Measurements from ENCODE around the gene AOPEP.

The AOPEP gene

DNA sequence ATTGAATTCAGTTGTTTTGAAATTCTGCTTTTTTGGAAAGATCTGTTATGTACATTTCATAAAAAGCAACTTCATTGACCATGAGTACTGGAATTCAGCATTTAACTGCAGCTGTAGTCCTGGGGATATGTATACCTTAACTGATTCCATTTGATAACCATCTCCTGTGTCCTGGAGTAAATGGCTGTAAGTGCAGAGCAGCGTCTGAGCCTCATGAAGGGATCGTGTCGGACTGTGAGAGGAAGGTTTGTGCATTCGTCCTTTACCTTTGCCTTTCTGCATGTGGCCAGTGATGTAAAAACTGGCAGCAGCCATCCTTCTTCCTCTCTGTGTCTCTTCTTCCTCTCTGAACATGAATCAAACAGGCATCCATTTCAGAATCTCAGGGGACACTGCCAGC, 303.8 kb downstream of the AOPEP start:
- peaks cover 0 to 17% (median 14%) of the 10 kb centered on the region in 5 donors for H3K4me1 ChIP-seq (ENCODE audit: control insufficient read depth in 5 of 5, insufficient read depth in 5 of 5, low read length in 5 of 5)
- H3K36me3 ChIP-seq (ENCODE audit: control insufficient read depth in 5 of 5, insufficient read depth in 5 of 5, low read length in 5 of 5) = peaks cover 0 to 12% (median 6%) of the 10 kb centered on the region in 5 donors
- no peak overlapping the region for H3K27ac ChIP-seq (ENCODE audit: low read depth, low read length)
- no peak overlapping the region for H3K4me3 ChIP-seq (ENCODE audit: low read depth in 1 of 5, low read length in 5 of 5)
- no peaks in the 10 kb centered on the region for H3K9me3 ChIP-seq (ENCODE audit: control insufficient read depth in 5 of 5, low read length in 5 of 5)
- H3K9ac ChIP-seq (ENCODE audit: low read length in 5 of 5) = no peak overlapping the region
- no peaks in the 10 kb centered on the region for H3K27me3 ChIP-seq (ENCODE audit: control insufficient read depth in 5 of 5, insufficient read depth in 4 of 5, low read length in 5 of 5)

- Histone ChIP-seq H3K4me1 (ENCODE audit: control insufficient read depth in 5 of 5, insufficient read depth in 5 of 5, low read length in 5 of 5) (peaks cover 0 to 12% (median 6%) of the 10 kb centered on the region in 5 donors), H3K4me3 (ENCODE audit: low read depth in 1 of 5, low read length in 5 of 5) (no peak overlapping the region), H3K27ac (ENCODE audit: low read depth, low read length) (no peak overlapping the region), H3K36me3 (ENCODE audit: control insufficient read depth in 5 of 5, insufficient read depth in 5 of 5, low read length in 5 of 5) (peaks cover 0 to 12% (median 6%) of the 10 kb centered on the region in 5 donors), H3K9me3 (ENCODE audit: control insufficient read depth in 5 of 5, low read length in 5 of 5) (no peaks in the 10 kb centered on the region), H3K9ac (ENCODE audit: low read length in 5 of 5) (no peak overlapping the region), H3K27me3 (ENCODE audit: control insufficient read depth in 5 of 5, insufficient read depth in 4 of 5, low read length in 5 of 5) (no peaks in the 10 kb centered on the region)
These were observed 304.6 kb downstream of the AOPEP start for GRCh38 chr9:95030920-95031642.

DNA sequence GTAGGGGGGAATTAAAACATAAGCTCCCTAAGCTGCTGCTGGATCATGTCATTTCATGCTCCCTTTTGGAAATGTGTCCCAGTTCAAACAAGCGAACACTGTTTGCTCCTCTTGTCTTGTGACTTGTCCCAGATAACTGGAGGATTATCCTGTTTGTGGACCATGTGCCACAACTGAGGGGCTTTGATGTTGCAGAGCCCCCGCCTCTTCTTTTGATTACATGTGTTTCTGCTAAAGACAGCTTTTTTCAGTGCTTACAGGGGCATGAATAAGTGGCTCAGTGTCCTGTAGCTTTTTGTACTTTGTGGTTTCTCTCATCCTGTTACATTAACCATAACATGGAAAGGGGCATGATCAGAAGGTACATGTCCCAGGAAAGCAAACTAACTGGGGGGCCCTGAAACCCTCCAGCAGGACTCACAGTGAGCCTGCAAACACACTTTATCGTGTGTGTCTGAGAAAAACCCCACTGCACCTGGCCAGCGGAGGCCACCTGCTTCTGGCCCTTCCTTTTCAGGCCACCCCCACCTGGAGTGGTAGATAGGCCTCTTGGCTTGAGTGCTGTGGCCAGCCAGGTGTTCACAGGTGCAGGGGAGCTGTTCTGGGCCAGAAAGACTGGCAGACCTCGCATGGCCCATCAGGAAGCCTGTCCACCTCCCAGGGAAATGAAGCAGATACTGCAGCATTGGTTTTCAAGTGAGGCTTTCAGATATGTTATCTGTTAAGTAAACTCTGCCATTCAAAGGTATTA, 305.4 kb downstream of the AOPEP start:
- no peak overlapping the region for H3K4me3 ChIP-seq (ENCODE audit: low read depth in 1 of 5, low read length in 5 of 5)
- no peaks in the 10 kb centered on the region for H3K27me3 ChIP-seq (ENCODE audit: control insufficient read depth in 5 of 5, insufficient read depth in 4 of 5, low read length in 5 of 5)
- H3K4me1 ChIP-seq (ENCODE audit: control insufficient read depth in 5 of 5, insufficient read depth in 5 of 5, low read length in 5 of 5) = peaks cover 0 to 12% (median 4%) of the 10 kb centered on the region in 5 donors
- H3K9ac ChIP-seq (ENCODE audit: low read length in 5 of 5) = no peak overlapping the region
- peaks cover 0 to 12% (median 6%) of the 10 kb centered on the region in 5 donors for H3K36me3 ChIP-seq (ENCODE audit: control insufficient read depth in 5 of 5, insufficient read depth in 5 of 5, low read length in 5 of 5)
- H3K27ac ChIP-seq (ENCODE audit: low read depth, low read length) = no peak overlapping the region
- no peaks in the 10 kb centered on the region for H3K9me3 ChIP-seq (ENCODE audit: control insufficient read depth in 5 of 5, low read length in 5 of 5)

DNA sequence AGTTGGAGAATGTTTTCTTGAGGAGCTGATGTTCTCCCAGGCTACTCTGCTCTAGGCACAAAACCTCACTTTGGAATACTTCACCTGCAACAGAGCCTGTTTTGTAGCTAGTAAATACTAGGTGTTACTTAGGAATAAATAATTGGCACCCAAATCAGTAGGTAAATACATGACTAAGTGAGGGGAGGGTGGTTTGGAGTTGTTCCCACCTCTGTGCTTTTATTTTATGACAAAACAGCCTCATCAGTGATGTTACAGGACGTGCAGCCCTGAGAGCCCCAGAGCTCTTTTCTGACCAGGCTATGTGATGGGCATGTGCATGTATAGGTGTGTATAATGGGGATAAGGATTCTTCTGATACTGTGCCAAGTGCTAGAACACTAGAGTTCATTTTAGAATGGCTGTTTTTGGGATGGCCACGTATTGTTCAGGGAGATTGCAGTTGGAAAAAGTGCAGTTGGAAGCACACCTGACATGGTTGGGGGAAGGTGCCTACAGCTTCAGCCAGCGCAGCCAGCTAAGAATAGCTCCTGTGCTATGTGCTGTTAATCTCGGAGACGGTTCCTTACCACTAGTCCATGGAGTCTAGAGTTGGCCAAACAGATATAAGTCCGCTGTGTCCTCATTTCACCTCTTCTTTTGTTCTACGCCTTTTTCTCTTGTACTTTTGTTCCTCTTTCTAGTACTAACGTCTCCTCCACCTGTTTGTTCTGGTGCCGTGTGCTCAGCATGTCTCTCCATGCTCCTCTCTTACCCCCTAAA, 306.3 kb downstream of the AOPEP start:
- H3K27me3 ChIP-seq (ENCODE audit: control insufficient read depth in 5 of 5, insufficient read depth in 4 of 5, low read length in 5 of 5) = no peaks in the 10 kb centered on the region
- peaks cover 0 to 15% (median 6%) of the 10 kb centered on the region in 5 donors for H3K36me3 ChIP-seq (ENCODE audit: control insufficient read depth in 5 of 5, insufficient read depth in 5 of 5, low read length in 5 of 5)
- no peak overlapping the region for H3K9ac ChIP-seq (ENCODE audit: low read length in 5 of 5)
- H3K4me1 ChIP-seq (ENCODE audit: control insufficient read depth in 5 of 5, insufficient read depth in 5 of 5, low read length in 5 of 5) = peaks cover 0 to 12% (median 4%) of the 10 kb centered on the region in 5 donors
- no peak overlapping the region for H3K27ac ChIP-seq (ENCODE audit: low read depth, low read length)
- no peak overlapping the region for H3K4me3 ChIP-seq (ENCODE audit: low read depth in 1 of 5, low read length in 5 of 5)
- no peaks in the 10 kb centered on the region for H3K9me3 ChIP-seq (ENCODE audit: control insufficient read depth in 5 of 5, low read length in 5 of 5)

DNA sequence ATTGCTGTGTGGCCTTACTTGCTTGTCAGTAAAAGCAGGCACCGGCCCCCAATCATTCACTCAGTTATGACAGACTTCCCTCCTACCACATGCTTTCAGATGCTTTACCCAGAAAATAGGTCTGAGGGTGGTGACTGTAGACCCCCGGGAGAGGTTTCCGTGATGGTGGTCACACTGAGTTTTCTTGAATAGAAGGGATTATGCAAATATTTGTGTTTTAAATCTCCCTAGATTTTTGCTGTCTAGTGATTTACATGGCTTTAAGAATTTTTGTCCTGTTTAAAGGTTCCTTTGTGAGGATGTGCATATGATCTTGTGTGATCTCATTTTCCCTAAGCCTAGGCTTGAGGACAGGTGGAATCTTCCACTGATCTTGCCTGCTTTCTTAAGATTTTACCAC, 309.3 kb downstream of the AOPEP start:
- peaks cover 0 to 20% (median 3%) of the 10 kb centered on the region in 5 donors for H3K36me3 ChIP-seq (ENCODE audit: control insufficient read depth in 5 of 5, insufficient read depth in 5 of 5, low read length in 5 of 5)
- H3K4me1 ChIP-seq (ENCODE audit: control insufficient read depth in 5 of 5, insufficient read depth in 5 of 5, low read length in 5 of 5) = peaks cover 0 to 3% (median 0%) of the 10 kb centered on the region in 5 donors
- no peak overlapping the region for H3K4me3 ChIP-seq (ENCODE audit: low read depth in 1 of 5, low read length in 5 of 5)
- H3K27ac ChIP-seq (ENCODE audit: low read depth, low read length) = no peak overlapping the region
- H3K9ac ChIP-seq (ENCODE audit: low read length in 5 of 5) = no peak overlapping the region
- H3K9me3 ChIP-seq (ENCODE audit: control insufficient read depth in 5 of 5, low read length in 5 of 5) = no peaks in the 10 kb centered on the region
- H3K27me3 ChIP-seq (ENCODE audit: control insufficient read depth in 5 of 5, insufficient read depth in 4 of 5, low read length in 5 of 5) = no peaks in the 10 kb centered on the region

DNA sequence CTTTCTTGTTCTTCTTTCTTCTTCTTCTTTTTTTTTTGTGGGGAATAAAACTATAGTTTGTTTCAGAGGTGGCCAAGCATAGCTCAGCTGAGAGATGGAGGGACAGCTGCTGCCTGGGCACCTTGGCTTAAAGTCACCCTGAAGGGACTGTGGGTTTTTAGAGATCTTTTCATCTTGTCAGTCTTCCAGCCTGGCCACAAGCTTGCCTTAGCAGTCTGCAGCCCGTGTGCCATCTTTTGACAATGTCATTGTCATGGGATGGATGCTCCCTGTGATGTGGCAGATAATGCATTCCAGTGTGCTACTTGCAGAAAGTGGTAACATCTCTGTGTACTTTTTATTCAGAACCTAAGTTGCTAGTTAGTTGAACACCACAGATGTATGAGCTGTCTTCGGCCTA, 310.2 kb downstream of the AOPEP start:
- H3K27me3 ChIP-seq (ENCODE audit: control insufficient read depth in 5 of 5, insufficient read depth in 4 of 5, low read length in 5 of 5) = no peaks in the 10 kb centered on the region
- no peak overlapping the region for H3K27ac ChIP-seq (ENCODE audit: low read depth, low read length)
- H3K36me3 ChIP-seq (ENCODE audit: control insufficient read depth in 5 of 5, insufficient read depth in 5 of 5, low read length in 5 of 5) = peaks cover 0 to 20% (median 3%) of the 10 kb centered on the region in 5 donors
- H3K4me1 ChIP-seq (ENCODE audit: control insufficient read depth in 5 of 5, insufficient read depth in 5 of 5, low read length in 5 of 5) = peaks cover 0 to 3% (median 0%) of the 10 kb centered on the region in 5 donors
- no peak overlapping the region for H3K4me3 ChIP-seq (ENCODE audit: low read depth in 1 of 5, low read length in 5 of 5)
- no peak overlapping the region for H3K9ac ChIP-seq (ENCODE audit: low read length in 5 of 5)
- no peaks in the 10 kb centered on the region for H3K9me3 ChIP-seq (ENCODE audit: control insufficient read depth in 5 of 5, low read length in 5 of 5)

DNA sequence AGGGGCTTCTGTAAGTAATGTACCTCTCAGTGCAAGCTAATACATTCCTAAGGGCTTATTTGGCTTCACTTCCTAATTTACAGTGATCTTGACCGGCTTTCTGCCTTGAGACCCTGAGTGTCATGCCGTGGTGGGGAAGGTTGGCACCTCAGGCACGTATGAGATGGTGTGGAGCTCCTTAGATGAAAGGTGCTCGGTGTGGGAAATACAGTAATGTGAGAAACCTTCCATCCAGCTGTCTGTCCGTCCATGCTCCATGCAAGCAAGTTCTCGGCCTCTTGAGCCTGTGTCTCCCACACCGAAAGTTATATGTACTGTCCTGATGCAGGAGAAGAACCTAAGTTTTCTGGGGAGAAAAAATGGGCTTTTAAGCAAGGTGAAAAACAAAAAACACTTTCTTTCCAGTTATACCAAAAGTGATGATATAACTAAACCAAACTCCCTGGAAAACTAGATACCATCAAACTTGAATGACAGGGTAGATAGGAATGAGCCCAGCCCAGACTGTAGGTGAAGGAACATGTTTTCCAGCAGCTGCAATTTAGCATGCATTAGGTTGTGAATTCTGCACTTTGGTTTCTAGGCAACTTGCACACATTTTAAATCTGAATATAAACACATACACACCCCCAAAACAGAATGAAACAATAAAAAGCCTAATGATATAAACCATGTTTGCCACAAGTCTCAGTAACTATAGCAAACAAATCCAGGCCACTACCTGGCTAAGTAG, 311.5 kb downstream of the AOPEP start:
- no peak overlapping the region for H3K27ac ChIP-seq (ENCODE audit: low read depth, low read length)
- no peaks in the 10 kb centered on the region for H3K27me3 ChIP-seq (ENCODE audit: control insufficient read depth in 5 of 5, insufficient read depth in 4 of 5, low read length in 5 of 5)
- peaks cover 0 to 17% (median 3%) of the 10 kb centered on the region in 5 donors for H3K36me3 ChIP-seq (ENCODE audit: control insufficient read depth in 5 of 5, insufficient read depth in 5 of 5, low read length in 5 of 5)
- H3K4me3 ChIP-seq (ENCODE audit: low read depth in 1 of 5, low read length in 5 of 5) = no peak overlapping the region
- H3K9ac ChIP-seq (ENCODE audit: low read length in 5 of 5) = no peak overlapping the region
- no peaks in the 10 kb centered on the region for H3K9me3 ChIP-seq (ENCODE audit: control insufficient read depth in 5 of 5, low read length in 5 of 5)
- H3K4me1 ChIP-seq (ENCODE audit: control insufficient read depth in 5 of 5, insufficient read depth in 5 of 5, low read length in 5 of 5) = no peaks in the 10 kb centered on the region

DNA sequence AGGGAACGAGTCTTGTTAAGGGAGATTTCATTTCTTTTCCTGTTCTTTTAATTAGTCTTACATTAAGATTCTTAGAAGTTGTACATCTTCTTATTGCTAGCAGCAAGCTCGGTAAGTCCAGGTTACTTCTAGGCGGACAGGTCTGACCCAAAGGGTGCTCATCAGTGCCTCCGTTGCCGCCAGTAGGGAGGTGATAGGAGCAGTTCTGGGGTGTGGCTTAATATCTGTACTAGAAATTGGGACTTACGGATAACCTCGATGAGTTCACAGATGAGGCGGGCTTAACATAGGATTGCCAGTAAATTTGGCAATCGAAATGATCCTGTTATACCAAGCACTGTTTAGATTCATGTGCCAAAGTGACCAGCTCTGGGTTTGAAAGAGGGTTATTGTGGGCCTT, 312.2 kb downstream of the AOPEP start:
- Histone ChIP-seq H3K27me3 (ENCODE audit: control insufficient read depth in 5 of 5, insufficient read depth in 4 of 5, low read length in 5 of 5) (no peaks in the 10 kb centered on the region), H3K9me3 (ENCODE audit: control insufficient read depth in 5 of 5, low read length in 5 of 5) (no peaks in the 10 kb centered on the region), H3K27ac (ENCODE audit: low read depth, low read length) (no peak overlapping the region), H3K9ac (ENCODE audit: low read length in 5 of 5) (no peak overlapping the region), H3K4me1 (ENCODE audit: control insufficient read depth in 5 of 5, insufficient read depth in 5 of 5, low read length in 5 of 5) (no peaks in the 10 kb centered on the region), H3K36me3 (ENCODE audit: control insufficient read depth in 5 of 5, insufficient read depth in 5 of 5, low read length in 5 of 5) (peaks cover 0 to 18% (median 3%) of the 10 kb centered on the region in 5 donors), H3K4me3 (ENCODE audit: low read depth in 1 of 5, low read length in 5 of 5) (no peak overlapping the region)

- Histone ChIP-seq H3K4me1 (ENCODE audit: control insufficient read depth in 5 of 5, insufficient read depth in 5 of 5, low read length in 5 of 5) (no peaks in the 10 kb centered on the region), H3K36me3 (ENCODE audit: control insufficient read depth in 5 of 5, insufficient read depth in 5 of 5, low read length in 5 of 5) (peaks cover 0 to 28% (median 6%) of the 10 kb centered on the region in 5 donors), H3K4me3 (ENCODE audit: low read depth in 1 of 5, low read length in 5 of 5) (no peak overlapping the region), H3K27me3 (ENCODE audit: control insufficient read depth in 5 of 5, insufficient read depth in 4 of 5, low read length in 5 of 5) (no peaks in the 10 kb centered on the region), H3K27ac (ENCODE audit: low read depth, low read length) (no peak overlapping the region), H3K9ac (ENCODE audit: low read length in 5 of 5) (no peak overlapping the region), H3K9me3 (ENCODE audit: control insufficient read depth in 5 of 5, low read length in 5 of 5) (no peaks in the 10 kb centered on the region)
These were observed 313.6 kb downstream of the AOPEP start for GRCh38 chr9:95040106-95040505.

Measured in subcutaneous abdominal adipose tissue (tissue), 5 donors.